HEK293T (cell line): Measurements from ENCODE around the gene PRR20G.

ENCODE experiments used
- BHLHE40 ChIP-seq: fragments of 450-650 bp; IDR thresholded peaks from 2 replicates; pipeline ENCODE4 v1.6.1; 2016; ENCODE audit warnings: mild to moderate bottlenecking, moderate library complexity, borderline replicate concordance
- ELF4 ChIP-seq: fragments of 450-650 bp; IDR thresholded peaks from 2 replicates; pipeline ENCODE4 v1.6.1; 2017; ENCODE audit warnings: antibody characterized with exemption
- LEF1 ChIP-seq: fragments of 450-650 bp; IDR thresholded peaks from 2 replicates; pipeline ENCODE4 v1.6.1; 2017; ENCODE audit warnings: mild to moderate bottlenecking, borderline replicate concordance
- TARDBP ChIP-seq: fragments of 450-650 bp; IDR thresholded peaks from 2 replicates; pipeline ENCODE4 v1.6.1; 2016

- TF ChIP-seq BHLHE40 = no peak
- no peak for TF ChIP-seq ELF4
- no peak for TF ChIP-seq LEF1
- TF ChIP-seq TARDBP = no peak
Measured at GRCh38 chr3:127266186-127266585, 21.7 kb downstream of the PRR20G start.
